SH-SY5Y (cell line): ENCODE results near the gene NOTCH3.

Source experiments
- GATA2 ChIP-seq: IDR thresholded peaks from 2 replicates; pipeline ENCODE4 v1.6.1; 2011; ENCODE audit warnings: mild to moderate bottlenecking, low read depth, low read length
- GATA3 ChIP-seq: IDR thresholded peaks from 2 replicates; pipeline ENCODE4 v1.6.1; 2011; ENCODE audit warnings: low read depth, mild to moderate bottlenecking, low read length, moderate library complexity

The NOTCH3 gene

DNA sequence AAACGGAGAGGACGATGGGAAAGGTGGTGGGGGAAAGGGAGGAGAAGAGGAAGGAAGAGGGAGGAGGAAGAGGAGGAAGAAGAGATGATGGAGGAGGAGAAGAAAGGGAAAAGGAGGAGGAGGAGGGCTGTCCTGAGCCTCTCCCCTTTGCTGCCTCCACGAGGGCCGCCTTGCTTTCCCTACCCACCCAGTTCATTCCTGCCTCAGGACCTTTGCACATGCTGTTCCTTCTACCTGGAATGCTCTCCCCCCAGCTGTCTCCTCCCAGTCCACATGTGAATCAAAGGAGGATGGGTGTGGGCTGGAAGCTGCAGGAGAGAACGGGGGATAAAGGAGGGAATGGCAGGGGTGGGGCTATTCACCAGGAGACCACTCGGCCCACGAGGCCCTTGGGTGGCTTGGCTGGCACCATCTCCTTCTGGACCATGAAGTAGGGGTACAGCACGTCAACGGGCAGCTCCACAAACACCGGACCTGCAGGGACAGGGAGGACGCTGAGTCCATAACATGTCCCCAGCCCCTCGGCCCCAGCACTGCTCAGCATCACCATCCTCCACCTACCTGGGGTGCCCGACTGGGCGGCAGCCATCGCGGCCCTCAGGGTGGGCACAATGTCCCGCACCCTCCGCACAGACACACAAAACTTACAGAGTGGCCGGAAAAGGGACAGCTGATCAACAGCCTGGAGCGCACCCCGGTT is 78.3 kb downstream of the NOTCH3 start:
- no peak for TF ChIP-seq GATA2
- no peak for TF ChIP-seq GATA3

DNA sequence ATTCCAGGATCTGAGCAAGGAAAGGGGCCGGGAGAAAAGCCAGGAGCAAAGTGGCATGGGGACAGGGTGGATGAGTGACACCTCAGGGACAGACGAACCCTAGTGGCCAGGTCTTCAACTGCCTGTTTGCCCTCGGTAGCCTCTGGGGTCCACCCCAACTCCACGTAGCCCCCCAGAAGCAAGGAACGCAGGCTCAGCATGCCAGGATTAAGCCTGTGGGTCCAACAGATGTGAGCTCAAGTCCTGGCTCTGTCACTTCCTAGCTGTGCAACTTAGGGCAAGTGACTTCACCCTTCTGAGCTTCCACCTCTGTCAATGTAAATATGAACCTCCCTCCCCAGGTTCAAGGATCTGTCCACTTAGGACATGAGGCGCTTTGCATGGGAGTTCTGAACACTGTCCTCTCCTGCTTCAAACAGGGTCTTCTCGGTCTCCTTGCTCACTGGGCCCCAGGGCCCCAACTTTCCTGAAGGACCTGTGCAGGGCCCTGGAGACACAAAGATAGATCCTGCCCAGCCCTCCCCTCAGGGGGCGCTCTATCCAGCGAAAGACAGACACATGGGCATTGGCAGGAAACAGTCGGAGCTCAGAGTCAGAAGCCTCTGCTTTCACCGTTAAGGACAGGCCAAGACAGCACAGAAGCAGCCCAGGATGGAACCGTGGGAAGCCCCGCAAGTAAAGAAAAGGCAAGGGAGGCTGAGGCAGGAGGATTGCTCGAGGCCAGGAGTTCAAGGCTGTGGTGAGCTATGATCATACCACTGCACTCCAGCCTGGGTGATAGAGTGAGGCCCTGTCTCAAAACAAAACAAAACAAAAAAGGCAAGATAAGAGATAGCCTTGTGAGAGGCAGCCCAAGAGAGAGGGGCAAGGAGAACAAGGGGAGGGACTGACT is 80.4 kb downstream of the NOTCH3 start:
- no peak for TF ChIP-seq GATA3
- no peak for TF ChIP-seq GATA2

DNA sequence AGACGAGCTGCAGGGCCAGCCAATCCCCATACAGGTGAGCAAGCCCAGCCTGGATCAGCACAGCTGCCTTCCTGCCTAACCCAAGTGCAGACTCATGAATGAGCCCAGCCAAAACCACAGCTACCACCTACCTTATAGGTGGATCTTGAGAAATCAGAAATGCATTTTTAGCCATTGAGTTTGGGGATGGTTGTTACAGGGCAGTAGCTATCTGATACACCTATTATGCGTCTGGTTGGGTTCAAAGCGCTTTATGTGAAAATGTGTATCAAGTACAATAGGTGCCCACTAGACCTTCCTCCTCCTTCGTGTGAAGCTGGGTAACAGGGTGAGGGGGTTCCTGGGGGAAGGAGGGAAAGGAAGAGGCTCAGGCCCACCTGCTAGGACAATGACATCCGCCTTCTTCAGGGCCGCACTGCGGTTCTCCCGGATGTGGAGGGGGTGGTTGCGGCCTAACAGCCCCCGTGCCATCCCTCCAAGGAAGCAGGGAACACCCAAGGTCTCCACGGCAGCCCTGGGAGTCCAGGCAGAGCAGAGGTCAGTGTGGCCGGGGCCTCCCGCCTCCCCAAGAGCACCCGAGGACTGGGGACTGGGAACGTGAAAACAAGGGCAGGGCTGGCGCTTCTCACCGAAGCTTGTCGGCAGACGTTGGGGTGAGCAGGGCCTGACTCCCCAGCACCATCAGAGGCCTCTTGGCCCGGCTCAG is 81.9 kb downstream of the NOTCH3 start:
- TF ChIP-seq GATA2: no peak
- TF ChIP-seq GATA3: no peak

DNA sequence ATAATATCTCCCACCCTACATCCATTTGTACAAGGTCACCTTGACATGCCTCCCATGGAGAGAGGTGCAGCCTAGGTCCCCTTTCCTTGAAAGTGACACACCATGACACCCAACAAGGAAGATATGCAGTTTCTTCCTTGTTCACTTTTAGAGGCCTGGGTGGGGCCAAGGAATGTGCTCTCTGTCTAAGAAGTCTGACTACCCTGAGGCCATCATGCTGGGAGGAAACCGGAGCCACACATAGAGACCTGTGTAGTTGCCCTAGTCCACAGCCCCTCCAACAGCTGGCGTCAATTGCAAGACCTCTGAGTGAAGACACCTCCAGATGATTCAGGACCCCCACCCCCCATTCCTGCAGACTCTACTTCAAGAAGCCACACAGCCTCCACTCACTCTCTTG is 82.5 kb downstream of the NOTCH3 start:
- TF ChIP-seq GATA2: no peak

DNA sequence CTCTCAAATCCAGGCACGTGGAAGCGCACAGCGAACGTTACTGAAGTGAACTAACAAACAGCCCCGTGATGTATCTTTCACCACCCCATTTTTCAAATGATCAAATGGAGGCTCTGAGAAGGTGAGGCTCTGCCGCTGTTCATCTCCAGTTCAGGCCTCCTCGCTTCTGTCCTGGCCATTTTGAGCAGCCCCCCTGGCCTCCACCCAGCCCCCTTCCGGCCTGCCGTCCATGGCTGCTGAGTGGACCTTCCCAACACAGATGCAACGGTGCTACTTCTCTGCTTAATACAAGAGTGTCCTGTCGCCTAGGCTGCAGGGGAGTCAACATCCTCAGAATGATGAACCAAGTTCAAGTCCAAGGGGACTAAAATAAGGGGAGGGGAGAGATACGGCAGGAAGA is 83.9 kb downstream of the NOTCH3 start:
- TF ChIP-seq GATA3: no peak
- no peak for TF ChIP-seq GATA2

DNA sequence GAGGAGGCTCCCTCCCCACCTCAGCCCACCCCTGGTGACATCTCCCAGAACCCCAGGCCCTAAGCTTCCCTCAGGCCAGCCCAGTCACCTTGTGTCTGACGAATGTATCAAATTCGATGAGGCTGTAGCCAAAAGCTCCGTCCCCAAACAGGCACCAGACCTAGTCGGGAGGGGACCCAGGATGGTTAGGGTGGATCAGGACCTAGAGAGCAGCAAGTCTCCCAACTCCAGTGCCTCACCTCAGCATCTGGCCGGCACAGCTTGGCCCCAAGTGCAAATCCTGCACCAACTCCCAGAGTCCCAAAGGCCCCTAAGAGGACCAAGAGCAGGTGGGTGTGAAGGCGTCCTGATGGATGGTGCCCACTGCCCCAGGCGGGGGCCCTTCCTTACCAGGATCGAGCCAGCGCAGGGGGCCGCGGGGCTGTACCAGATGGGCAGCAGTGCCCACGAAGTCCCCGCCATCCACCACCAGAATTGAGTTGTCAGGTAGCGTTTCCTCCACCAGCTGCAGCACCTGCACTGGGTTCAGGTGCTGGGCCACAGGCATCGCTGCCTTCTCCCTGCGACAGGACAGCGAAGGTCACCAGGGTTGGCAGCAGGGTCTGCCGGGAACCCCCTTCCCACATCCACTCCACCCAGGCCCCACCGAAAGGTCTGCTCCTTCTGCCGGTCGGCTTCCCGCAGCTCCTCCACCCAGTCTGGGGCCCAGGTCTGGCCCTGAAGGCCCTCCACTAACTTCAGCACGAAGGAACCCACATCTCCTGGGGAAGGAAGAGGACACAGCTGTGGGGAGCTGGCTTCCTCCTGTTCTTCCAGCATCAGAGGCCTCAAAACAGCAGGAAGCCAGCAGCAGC is 84.8 kb downstream of the NOTCH3 start:
- TF ChIP-seq GATA2: no peak
- no peak for TF ChIP-seq GATA3

DNA sequence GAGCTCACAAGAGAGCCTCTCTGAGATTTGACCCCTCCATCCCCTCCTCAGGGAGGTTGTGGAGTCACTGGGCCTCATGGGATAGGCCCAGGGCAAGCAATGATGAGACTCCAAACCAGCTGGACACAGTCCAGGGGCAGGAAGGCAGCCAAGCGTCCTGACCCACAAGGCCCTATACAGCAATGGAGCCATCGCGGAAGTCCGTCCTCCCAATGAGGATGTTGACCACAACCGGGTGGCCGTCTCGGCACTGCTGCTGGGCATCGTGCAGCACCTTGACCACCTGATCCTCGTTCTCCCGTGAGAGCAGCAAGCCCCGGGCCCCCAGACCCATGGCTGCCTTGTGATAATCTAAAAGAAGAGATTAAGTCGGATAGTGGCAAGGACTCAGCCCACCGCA is 85.7 kb downstream of the NOTCH3 start:
- TF ChIP-seq GATA3 (no peak), GATA2 (no peak)

DNA sequence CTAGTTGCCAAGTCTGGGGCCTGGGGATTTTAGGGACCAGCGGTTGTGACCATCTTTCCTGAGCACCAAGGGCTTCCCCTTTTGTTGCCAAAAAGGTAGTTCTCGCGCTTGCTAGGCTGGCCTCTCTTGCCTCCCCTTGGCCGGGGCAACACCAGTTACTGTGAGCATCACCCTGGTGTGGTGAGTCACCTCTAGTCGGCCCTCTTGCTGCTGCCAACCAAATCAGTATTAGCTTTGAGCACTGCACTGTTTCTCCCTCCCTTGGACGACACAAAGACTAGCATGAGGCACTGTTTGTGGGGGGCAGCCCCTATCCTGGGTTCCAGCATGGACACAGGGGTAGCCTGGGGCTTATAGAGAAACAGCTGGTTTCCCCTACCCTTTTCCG is 86.6 kb downstream of the NOTCH3 start:
- no peak for TF ChIP-seq GATA3
- TF ChIP-seq GATA2: no peak

DNA sequence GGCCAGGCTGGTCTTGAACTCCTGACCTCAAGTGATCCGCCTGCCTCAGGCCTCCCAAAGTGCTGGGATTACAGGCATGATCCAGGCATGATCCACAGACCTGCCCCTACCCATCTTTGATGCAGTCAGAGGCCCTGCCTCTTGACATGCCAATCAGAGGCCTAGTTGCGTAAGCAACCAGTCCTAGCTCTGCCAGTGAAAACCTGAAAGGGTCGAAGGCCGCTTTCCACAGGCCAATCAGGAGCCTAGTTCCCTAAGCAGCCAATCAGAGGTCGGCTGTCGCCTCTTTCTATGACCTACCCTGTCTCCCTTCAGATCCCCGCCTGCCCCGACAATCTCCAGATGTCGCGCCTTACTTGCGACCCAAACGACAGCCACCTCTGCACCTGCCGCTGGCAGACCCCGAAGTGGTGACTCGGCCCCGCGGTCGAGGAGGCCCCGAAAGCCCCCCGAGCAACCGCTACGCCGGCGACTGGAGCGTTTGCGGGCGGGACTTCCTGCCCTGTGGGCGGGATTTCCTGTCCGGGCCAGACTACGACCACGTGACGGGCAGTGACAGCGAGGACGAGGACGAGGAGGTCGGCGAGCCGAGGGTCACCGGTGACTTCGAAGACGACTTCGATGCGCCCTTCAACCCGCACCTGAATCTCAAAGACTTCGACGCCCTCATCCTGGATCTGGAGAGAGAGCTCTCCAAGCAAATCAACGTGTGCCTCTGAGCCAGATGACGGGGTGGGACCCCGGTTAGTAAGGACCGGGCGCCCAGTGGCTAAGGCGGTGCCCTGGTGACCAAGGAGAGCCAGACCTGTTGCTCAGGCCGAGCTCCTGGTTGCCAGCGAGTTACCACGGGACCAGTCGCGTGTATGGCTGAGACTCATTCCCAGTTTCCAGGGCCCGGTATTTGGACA is 87.3 kb downstream of the NOTCH3 start:
- no peak for TF ChIP-seq GATA2
- TF ChIP-seq GATA3: no peak

DNA sequence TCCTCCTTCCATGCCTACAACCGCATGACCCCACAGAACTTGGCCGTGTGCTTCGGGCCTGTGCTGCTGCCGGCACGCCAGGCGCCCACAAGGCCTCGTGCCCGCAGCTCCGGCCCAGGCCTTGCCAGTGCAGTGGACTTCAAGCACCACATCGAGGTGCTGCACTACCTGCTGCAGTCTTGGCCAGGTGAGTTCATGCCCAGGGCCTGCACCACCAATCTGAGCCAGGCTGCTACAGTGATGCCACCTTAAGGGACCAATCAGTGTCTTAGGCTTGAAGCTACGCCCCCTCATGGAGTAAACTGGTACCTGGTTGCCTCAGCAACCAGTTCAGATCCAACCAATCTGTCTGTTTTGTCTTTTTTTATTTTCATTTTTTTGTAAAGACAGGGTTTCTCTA is 88.4 kb downstream of the NOTCH3 start:
- TF ChIP-seq GATA2 (no peak), GATA3 (no peak)

DNA sequence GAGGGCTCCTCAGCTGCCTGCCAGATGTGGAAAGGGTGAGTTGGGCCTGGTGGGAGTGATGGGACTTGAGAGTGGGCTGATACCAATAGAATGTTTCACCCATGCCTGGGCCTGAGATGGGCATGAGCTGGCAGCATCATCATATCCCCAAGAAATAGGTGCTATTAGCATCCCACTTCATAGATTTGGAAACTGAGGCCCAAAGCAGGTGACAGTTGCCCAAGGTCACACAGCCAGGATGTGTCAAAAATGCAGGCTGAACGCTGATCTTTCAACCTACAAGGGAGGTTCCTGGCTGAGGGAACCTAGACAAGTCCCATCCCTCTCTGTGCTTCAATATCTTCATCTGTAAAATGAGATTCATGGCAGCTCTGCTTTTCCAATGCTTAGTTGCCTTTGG is 89.0 kb downstream of the NOTCH3 start:
- TF ChIP-seq GATA2 (no peak), GATA3 (no peak)

DNA sequence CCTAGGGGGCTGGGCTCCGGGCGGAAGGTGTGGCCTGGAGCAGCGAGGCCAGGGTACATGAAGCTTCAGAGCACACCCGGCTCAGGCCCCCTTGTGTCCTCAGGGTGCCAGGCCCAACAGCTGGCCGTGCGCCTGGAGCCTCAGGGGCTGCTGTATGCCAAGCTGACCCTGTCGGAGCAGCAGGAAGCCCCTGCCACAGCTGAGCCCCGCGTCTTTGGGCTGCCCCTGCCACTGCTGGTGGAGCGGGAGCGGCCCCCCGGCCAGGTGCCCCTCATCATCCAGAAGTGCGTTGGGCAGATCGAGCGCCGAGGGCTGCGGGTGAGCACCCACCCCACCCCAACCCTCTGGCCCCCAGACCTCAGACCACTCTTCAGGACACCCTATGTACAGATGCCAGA is 90.4 kb downstream of the NOTCH3 start:
- no peak for TF ChIP-seq GATA2
- no peak for TF ChIP-seq GATA3
